Ascending aorta (tissue), 2 donors: ENCODE data around the gene LMBR1. TPM values are rescaled to one million over a fixed set of nuclear protein-coding genes. Genes with fewer than 3 reads are reported as not detected.
"Not testable (repeated sequence)": the region's sequence is repeated elsewhere in the genome, so short reads cannot be mapped to it uniquely, and the experiment has no call there.

Experiments
- DNase-seq, 2 donors: peaks; one replicate each; pipeline ENCODE4 v3.0.0-alpha.2; 2019; ENCODE audit warnings: low spot score in 2 of 2
- H3K27ac ChIP-seq, 2 donors: fragments of 200-600 bp; sonication (generic); one replicate each; pipeline ENCODE4 v1.5.1; 2016 to 2017; ENCODE audit warnings: mild to moderate bottlenecking in 1 of 2
- H3K27me3 ChIP-seq: fragments of 200-600 bp; sonication (generic); one replicate; pipeline ENCODE4 v1.5.1; 2017
- H3K36me3 ChIP-seq, 2 donors: fragments of 200-600 bp; sonication (generic); one replicate each; pipeline ENCODE4 v1.5.1; 2016
- H3K4me1 ChIP-seq, 2 donors: fragments of 200-600 bp; sonication (generic); one replicate each; pipeline ENCODE4 v1.5.1; 2016 to 2017; ENCODE audit warnings: mild to moderate bottlenecking in 1 of 2
- H3K4me3 ChIP-seq, 2 donors: fragments of 200-600 bp; sonication (generic); one replicate each; pipeline ENCODE4 v1.5.1; 2016 to 2017; ENCODE audit warnings: mild to moderate bottlenecking in 1 of 2
- H3K9me3 ChIP-seq, 2 donors: fragments of 200-600 bp; sonication (generic); one replicate each; pipeline ENCODE4 v1.5.1; 2016
- CTCF ChIP-seq, 3 experiments: fragments of 200-600 bp in 2 of 3; fragments of 450-650 bp in 1 of 3; sonication (generic) in 2 of 3; IDR thresholded peaks; one replicate each; pipeline ENCODE4 v1.5.1; 2016 to 2019; ENCODE audit warnings: antibody characterized with exemption in 3 of 3, mild to moderate bottlenecking in 1 of 3, moderate library complexity in 1 of 3
- intact Hi-C: fragments of 100-400 bp; cut with DNase I; formaldehyde crosslinking; loops from one replicate; pipeline ENCODE4 v1.15.1; 2023
- total RNA-seq: library from RNA; depleted of rRNA; stranded (reverse); fragments of >200 nt; gene quantifications from one replicate; pipeline ENCODE4 v1.1.0, GENCODE V29; 2016

Gene LMBR1
- total RNA-seq, 1 donor from 2014 or later = 14.8 TPM

- intact Hi-C loops = no loop called here
- Histone ChIP-seq H3K9me3 (no peaks in the 10 kb centered on the region), H3K27ac (no peak overlapping the region), H3K27me3 (no peaks in the 10 kb centered on the region), H3K36me3 (peaks cover 0 to 6% of the 10 kb centered on the region in 2 donors), H3K4me1 (no peaks in the 10 kb centered on the region), H3K4me3 (no peak overlapping the region)
- TF ChIP-seq CTCF (IDR thresholded peaks at IDR 0.05) = no peak
- DNase-seq = no peak
Observed at GRCh38 chr7:156875766-156876165, 17.2 kb downstream of the LMBR1 start.

GRCh38 chr7:156868363-156868762 lies 24.6 kb downstream of the LMBR1 start:
- H3K27ac ChIP-seq, H3K9me3 ChIP-seq, H3K36me3 ChIP-seq, intact Hi-C loops, DNase-seq, H3K4me3 ChIP-seq, H3K27me3 ChIP-seq, H3K4me1 ChIP-seq: not testable (repeated sequence)

- Histone ChIP-seq H3K27ac (no peak overlapping the region), H3K4me1 (no peaks in the 10 kb centered on the region), H3K9me3 (peaks cover 0 to 4% of the 10 kb centered on the region in 2 donors), H3K27me3 (no peaks in the 10 kb centered on the region), H3K4me3 (no peak overlapping the region), H3K36me3 (peaks cover 0 to 15% of the 10 kb centered on the region in 2 donors)
- intact Hi-C loops = no loop called here
- DNase-seq = no peak
- no peak for TF ChIP-seq CTCF (IDR thresholded peaks at IDR 0.05)
Observed at GRCh38 chr7:156865493-156865892, 27.5 kb downstream of the LMBR1 start.

GRCh38 chr7:156862022-156862421 lies 31.0 kb downstream of the LMBR1 start:
- peaks cover 0 to 16% of the 10 kb centered on the region in 2 donors for H3K9me3 ChIP-seq
- DNase-seq, intact Hi-C loops, H3K27ac ChIP-seq, H3K4me1 ChIP-seq, H3K4me3 ChIP-seq, H3K27me3 ChIP-seq: not testable (repeated sequence)
- peaks cover 0 to 16% of the 10 kb centered on the region in 2 donors for H3K36me3 ChIP-seq

- Histone ChIP-seq H3K4me3 (no peak overlapping the region), H3K4me1 (no peaks in the 10 kb centered on the region), H3K27ac (no peak overlapping the region), H3K27me3 (no peaks in the 10 kb centered on the region), H3K36me3 (peaks cover 0 to 16% of the 10 kb centered on the region in 2 donors), H3K9me3 (peaks cover 0 to 16% of the 10 kb centered on the region in 2 donors)
- TF ChIP-seq CTCF (IDR thresholded peaks at IDR 0.05) = no peak
- intact Hi-C loops = no loop called here
- DNase-seq = no peak
Observed at GRCh38 chr7:156861212-156861611, 31.8 kb downstream of the LMBR1 start.

GRCh38 chr7:156860099-156860498 lies 32.9 kb downstream of the LMBR1 start:
- Histone ChIP-seq H3K9me3 (peaks cover 0 to 16% of the 10 kb centered on the region in 2 donors), H3K36me3 (peaks cover 0 to 16% of the 10 kb centered on the region in 2 donors)
- H3K27ac ChIP-seq, H3K27me3 ChIP-seq, H3K4me1 ChIP-seq, H3K4me3 ChIP-seq, intact Hi-C loops, DNase-seq: not testable (repeated sequence)

- Histone ChIP-seq H3K27me3 (no peaks in the 10 kb centered on the region), H3K27ac (no peak overlapping the region), H3K4me1 (no peaks in the 10 kb centered on the region), H3K36me3 (peaks cover 0 to 16% of the 10 kb centered on the region in 2 donors), H3K4me3 (no peak overlapping the region), H3K9me3 (peaks cover 0 to 27% of the 10 kb centered on the region in 2 donors)
- no peak for TF ChIP-seq CTCF (IDR thresholded peaks at IDR 0.05)
- intact Hi-C loops = no loop called here
- DNase-seq = no peak
Observed at GRCh38 chr7:156858523-156858922, 34.5 kb downstream of the LMBR1 start.
